Neutrophil (primary cell): ENCODE results near the gene HCFC1R1.

Experiments
- H3K27ac ChIP-seq: fragments of 200-600 bp; sonication (generic); 2 replicates; pipeline ENCODE4 v1.5.1; 2016; ENCODE audit warnings: mild to moderate bottlenecking, moderate library complexity
- H3K27me3 ChIP-seq: fragments of 200-600 bp; sonication (generic); 2 replicates; pipeline ENCODE4 v1.6.0; 2016; ENCODE audit warnings: mild to moderate bottlenecking
- H3K36me3 ChIP-seq: fragments of 200-600 bp; sonication (generic); 2 replicates; pipeline ENCODE4 v1.5.1; 2017
- H3K4me1 ChIP-seq, 2 experiments: fragments of 200-600 bp in 1 of 2; sonication (generic) in 1 of 2; 1 replicate in 1 of 2; 2 replicates in 1 of 2; pipeline versions ENCODE4 v1.5.1 to v1.6.1; 2013 to 2016; ENCODE audit warnings: low read depth in 1 of 2, low read length in 1 of 2, mild to moderate bottlenecking in 1 of 2, moderate library complexity in 1 of 2; ENCODE audit not compliant: control insufficient read depth in 1 of 2, insufficient read depth in 1 of 2
- H3K4me3 ChIP-seq, 2 experiments: fragments of 200-600 bp in 1 of 2; sonication (generic) in 1 of 2; 1 replicate in 1 of 2; 2 replicates in 1 of 2; pipeline ENCODE4 v1.5.1; 2013 to 2016; ENCODE audit warnings: low read depth in 1 of 2, low read length in 1 of 2, mild to moderate bottlenecking in 1 of 2, moderate library complexity in 1 of 2
- H3K9me3 ChIP-seq: fragments of 200-600 bp; sonication (generic); 2 replicates; pipeline ENCODE4 v1.5.1; 2016
- CTCF ChIP-seq: fragments of 200-600 bp; sonication (generic); IDR thresholded peaks from 2 replicates; pipeline ENCODE4 v1.5.1; 2016; ENCODE audit warnings: antibody characterized with exemption

HCFC1R1 gene

GRCh38 chr16:2987286-2987685 lies 36.5 kb downstream of the HCFC1R1 start:
- Histone ChIP-seq H3K27me3 (peaks cover 13% of the 10 kb centered on the region), H3K36me3 (no peaks in the 10 kb centered on the region), H3K4me1 (peaks cover 8% of the 10 kb centered on the region in 2 experiments), H3K4me3 (no peak overlapping the region), H3K9me3 (no peaks in the 10 kb centered on the region), H3K27ac (no peak overlapping the region)
- no peak for TF ChIP-seq CTCF

GRCh38 chr16:2986623-2987188 lies 37.0 kb downstream of the HCFC1R1 start:
- Histone ChIP-seq H3K4me1 (peaks cover 8% of the 10 kb centered on the region in 2 experiments), H3K4me3 (no peak overlapping the region), H3K36me3 (no peaks in the 10 kb centered on the region), H3K9me3 (no peaks in the 10 kb centered on the region), H3K27ac (no peak overlapping the region), H3K27me3 (peaks cover 13% of the 10 kb centered on the region)
- TF ChIP-seq CTCF = no peak

- Histone ChIP-seq H3K27me3 (peaks cover 13% of the 10 kb centered on the region), H3K27ac (no peak overlapping the region), H3K4me3 (no peak overlapping the region), H3K4me1 (peaks cover 11% of the 10 kb centered on the region in 2 experiments), H3K36me3 (no peaks in the 10 kb centered on the region), H3K9me3 (no peaks in the 10 kb centered on the region)
- TF ChIP-seq CTCF = no peak
Observed at GRCh38 chr16:2985893-2986355, 37.8 kb downstream of the HCFC1R1 start.

DNA sequence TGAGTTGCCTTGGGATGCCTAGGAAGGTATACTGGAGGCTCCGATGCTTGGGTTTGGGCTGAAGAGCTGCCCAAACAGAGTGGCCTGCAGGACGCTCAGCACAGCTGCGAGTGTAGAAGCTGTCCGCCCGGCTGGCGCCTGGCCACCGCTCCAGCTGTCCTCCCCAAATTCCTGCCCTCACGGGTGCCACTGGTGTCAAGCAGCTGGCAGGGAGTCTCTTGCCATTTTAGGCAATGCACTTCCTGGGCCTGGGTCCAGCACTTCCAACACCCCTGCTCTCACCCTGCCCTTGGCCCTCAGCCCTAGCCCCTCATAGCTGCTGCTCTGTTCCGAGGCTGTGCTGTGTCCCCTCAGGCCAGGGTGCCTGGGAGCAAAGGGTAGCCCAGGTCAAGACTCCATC lies 38.3 kb downstream of the HCFC1R1 start:
- no peaks in the 10 kb centered on the region for H3K9me3 ChIP-seq
- H3K36me3 ChIP-seq = no peaks in the 10 kb centered on the region
- peaks cover 13% of the 10 kb centered on the region for H3K27me3 ChIP-seq
- no peak overlapping the region for H3K27ac ChIP-seq
- no peak overlapping the region for H3K4me3 ChIP-seq
- peaks cover 15 to 16% of the 10 kb centered on the region in 2 experiments for H3K4me1 ChIP-seq
- TF ChIP-seq CTCF = no peak

GRCh38 chr16:2983706-2984136 lies 40.0 kb downstream of the HCFC1R1 start:
- H3K36me3 ChIP-seq = no peaks in the 10 kb centered on the region
- TF ChIP-seq CTCF = peak; percentile 99
- peaks cover 26 to 27% of the 10 kb centered on the region in 2 experiments for H3K4me1 ChIP-seq
- peak overlapping the region; percentile 15 to 45 for H3K4me3 ChIP-seq
- no peaks in the 10 kb centered on the region for H3K27me3 ChIP-seq
- H3K9me3 ChIP-seq = no peaks in the 10 kb centered on the region
- H3K27ac ChIP-seq = no peak overlapping the region
